ENCODE results near the gene RAB6B. TPM values are rescaled to one million over a fixed set of nuclear protein-coding genes. Genes with fewer than 3 reads are reported as not detected.

The RAB6B gene
- total and polyA plus RNA-seq, 2 of the 4 experiments (the other 2 are of a cell fraction) = 0.18 to 1.2 TPM

GRCh38 chr3:133872781-133873180, 22.9 kb downstream of the RAB6B start:
- no TSS peak for BruUV-seq (replicated peaks)
- H3K27me3 ChIP-seq (ENCODE audit: control insufficient read depth, insufficient read depth, low read length) = peaks cover 38% of the 10 kb centered on the region
- TF ChIP-seq CEBPB (IDR thresholded peaks at IDR 0.05; ENCODE audit: low read depth, low read length) (no peak), USF2 (IDR thresholded peaks at IDR 0.05; ENCODE audit: low read depth, low read length) (no peak)
- no peak overlapping the region for H3K27ac ChIP-seq (ENCODE audit: insufficient read depth, low read length)
- H3K23ac ChIP-seq (ENCODE audit: low read depth, low read length) = no peak overlapping the region
- no peaks in the 10 kb centered on the region for H3K79me1 ChIP-seq (ENCODE audit: low read depth in 1 of 2, low read length in 2 of 2)
- 80% methylated on average over 1 of the region's 7 CpGs; no CpG with 5 or more reads in 1 of the 2 experiments for WGBS, 2 experiments (ENCODE audit: extremely low coverage in 2 of 2, insufficient read length in 1 of 2)
- no peak overlapping the region for H4K91ac ChIP-seq (ENCODE audit: insufficient read depth, low read depth, low read length)
- CTCF ChIA-PET = interaction anchor here (0.9 kb wide), 1 partner anchor 22 kb away, joined by 6 read pairs; no protein-coding TSS in a partner anchor
- H4K5ac ChIP-seq (ENCODE audit: low read depth, low read length) = no peak overlapping the region
- no peak overlapping the region for H2AK9ac ChIP-seq (replicated peaks; ENCODE audit: low read depth, low read length, poor library complexity)
- no peak overlapping the region for H3K4me3 ChIP-seq (ENCODE audit: insufficient read depth, low read depth, low read length)
- H3K4ac ChIP-seq (ENCODE audit: low read depth, low read length) = no peak overlapping the region
- no peak overlapping the region for H3K56ac ChIP-seq (ENCODE audit: extremely low read depth, insufficient read depth, low read length)
- H3K4me1 ChIP-seq (ENCODE audit: control insufficient read depth, insufficient read depth, low read length) = no peaks in the 10 kb centered on the region
- H3K36me3 ChIP-seq (ENCODE audit: control insufficient read depth, insufficient read depth, low read length) = no peaks in the 10 kb centered on the region
- H3K18ac ChIP-seq (ENCODE audit: low read depth, low read length) = no peak overlapping the region
- peaks cover 3% of the 10 kb centered on the region; the same call in 1 of the 2 replicates for H3K9me3 ChIP-seq (ENCODE audit: control insufficient read depth, insufficient read depth, low read length)
- H2BK5ac ChIP-seq (ENCODE audit: low read depth, low read length, poor library complexity, severe bottlenecking) = no peak overlapping the region
- H2BK120ac ChIP-seq (ENCODE audit: low read depth, low read length) = no peak overlapping the region
- ATAC-seq (ENCODE audit: low read depth) (no peak), DNase-seq (no peak)
- H4K8ac ChIP-seq (ENCODE audit: low read depth in 2 of 2, low read length in 2 of 2) = no peak overlapping the region
- POLR2A ChIA-PET (ENCODE audit: unreplicated experiment) = no interaction called here
- no peak overlapping the region for H2AK5ac ChIP-seq (ENCODE audit: low read depth, low read length)
- H3K9me1 ChIP-seq (ENCODE audit: insufficient read depth, low read length) = no peaks in the 10 kb centered on the region
- no peak overlapping the region for H3K14ac ChIP-seq (replicated peaks; ENCODE audit: low read depth, low read length)
- no peaks in the 10 kb centered on the region for H4K20me1 ChIP-seq (ENCODE audit: insufficient read depth, low read length)
- no peak overlapping the region for H2BK15ac ChIP-seq (ENCODE audit: low read depth, low read length)
- H2AFZ ChIP-seq (replicated peaks; ENCODE audit: low read length, poor library complexity) = no peak overlapping the region
- dilution Hi-C loops (cut with HindIII; ENCODE audit: low sequenced_read_pairs, unreplicated experiment) = no loop called here
- intact Hi-C loops (cut with micrococcal nuclease) = no loop called here
- no peak overlapping the region for H2BK20ac ChIP-seq (ENCODE audit: low read depth, low read length)
- no peak overlapping the region for H3K4me2 ChIP-seq (ENCODE audit: low read depth, low read length)
- no peak overlapping the region for H3K9ac ChIP-seq (ENCODE audit: low read depth, low read length)
- in situ Hi-C loops (cut with MboI; ENCODE audit: low sequenced_read_pairs) = no loop called here
